Stimulated activated CD8-positive, alpha-beta memory T cell treated with anti-CD3 and anti-CD28 coated beads, Interleukin-12 subunit alpha, Interleukin-12 subunit beta, amount 100 ng/mL, for 4 hours (primary cell): ENCODE results near the gene CELF2.
"Not testable (repeated sequence)": the region's sequence is repeated elsewhere in the genome, so short reads cannot be mapped to it uniquely, and the experiment has no call there.

Source experiments
- DNase-seq: peaks from one replicate; pipeline ENCODE4 v3.0.0-alpha.2; 2020; ENCODE audit warnings: low read depth

CELF2 gene

GRCh38 chr10:11097686-11098085, 80.0 kb downstream of the CELF2 start:
- DNase-seq = no peak

- DNase-seq = no peak
These were observed 81.0 kb downstream of the CELF2 start for GRCh38 chr10:11098666-11099065.

GRCh38 chr10:11104772-11105675, 87.4 kb downstream of the CELF2 start:
- DNase-seq = no peak

- DNase-seq = no peak
These were observed 88.0 kb downstream of the CELF2 start for GRCh38 chr10:11105676-11106004.

GRCh38 chr10:11106621-11107374, 89.1 kb downstream of the CELF2 start:
- DNase-seq = no peak

- DNase-seq = no peak
These were observed 90.3 kb downstream of the CELF2 start for GRCh38 chr10:11107948-11108347.

- DNase-seq = no peak
These were observed 90.7 kb downstream of the CELF2 start for GRCh38 chr10:11108356-11108755.

- DNase-seq = no peak
These were observed 91.9 kb downstream of the CELF2 start for GRCh38 chr10:11109590-11109989.

- DNase-seq = no peak
These were observed 92.9 kb downstream of the CELF2 start for GRCh38 chr10:11110539-11110938.

GRCh38 chr10:11111490-11111889, 93.8 kb downstream of the CELF2 start:
- no peak for DNase-seq

- DNase-seq = no peak
These were observed 95.0 kb downstream of the CELF2 start for GRCh38 chr10:11112718-11113117.

GRCh38 chr10:11113156-11113555, 95.5 kb downstream of the CELF2 start:
- DNase-seq = no peak

- no peak for DNase-seq
These were observed 96.6 kb downstream of the CELF2 start for GRCh38 chr10:11114269-11114668.

- no peak for DNase-seq
These were observed 97.7 kb downstream of the CELF2 start for GRCh38 chr10:11115337-11115736.

- no peak for DNase-seq
These were observed 98.7 kb downstream of the CELF2 start for GRCh38 chr10:11116361-11116760.

- no peak for DNase-seq
These were observed 99.1 kb downstream of the CELF2 start for GRCh38 chr10:11116817-11117216.

GRCh38 chr10:11118686-11119085, 101.0 kb downstream of the CELF2 start:
- no peak for DNase-seq

GRCh38 chr10:11119843-11120242, 102.2 kb downstream of the CELF2 start:
- no peak for DNase-seq

GRCh38 chr10:11120711-11121110, 103.0 kb downstream of the CELF2 start:
- no peak for DNase-seq

GRCh38 chr10:11123892-11124291, 106.2 kb downstream of the CELF2 start:
- not testable (repeated sequence) for DNase-seq

- no peak for DNase-seq
These were observed 107.3 kb downstream of the CELF2 start for GRCh38 chr10:11125004-11125403.

GRCh38 chr10:11127017-11127416, 109.3 kb downstream of the CELF2 start:
- DNase-seq = not testable (repeated sequence)

- DNase-seq = no peak
These were observed 113.5 kb downstream of the CELF2 start for GRCh38 chr10:11131112-11131639.
